HepG2 (cell line): ENCODE measurements around the gene CDH13.

ENCODE experiments used
- ELF4 ChIP-seq: sonication (generic); formaldehyde crosslinking; IDR thresholded peaks from 2 replicates; pipeline ENCODE4 v1.5.0; 2020; ENCODE audit warnings: missing genetic modification reagents, mild to moderate bottlenecking, moderate library complexity, borderline replicate concordance
- EP300 ChIP-seq, 3 experiments: sonication (generic) in 1 of 3; formaldehyde crosslinking in 1 of 3; IDR thresholded peaks; 2 replicates each; pipeline versions ENCODE4 v1.5.1 to v1.6.1; 2011 to 2020; ENCODE audit warnings: low read depth in 2 of 3, low read length in 2 of 3, borderline replicate concordance in 1 of 3, improper control_type of control experiment in 1 of 3, mild to moderate bottlenecking in 1 of 3, missing genetic modification reagents in 1 of 3, moderate library complexity in 1 of 3
- ETV6 ChIP-seq: sonication (generic); formaldehyde crosslinking; conservative IDR thresholded peaks from 2 replicates; pipeline ENCODE4 v1.4.0; 2020; ENCODE audit warnings: missing genetic modification reagents
- EZH2 ChIP-seq: conservative IDR thresholded peaks from 2 replicates; pipeline ENCODE4 v1.6.1; 2012; ENCODE audit warnings: mild to moderate bottlenecking, low read depth, low read length, moderate library complexity
- PATZ1 ChIP-seq: sonication (generic); formaldehyde crosslinking; IDR thresholded peaks from 2 replicates; pipeline ENCODE4 v1.4.0; 2020; ENCODE audit warnings: missing genetic modification reagents
- POLR2A ChIP-seq, 2 experiments: IDR thresholded peaks; 2 replicates each; pipeline ENCODE4 v1.6.1; 2011; ENCODE audit warnings: low read depth in 2 of 2, low read length in 2 of 2, mild to moderate bottlenecking in 1 of 2, moderate library complexity in 1 of 2; ENCODE audit not compliant: insufficient read depth in 1 of 2
- SSRP1 ChIP-seq: IDR thresholded peaks from 2 replicates; pipeline ENCODE4 v1.6.1; 2016; ENCODE audit warnings: control low read depth
- TBP ChIP-seq: sonication (generic); formaldehyde crosslinking; IDR thresholded peaks from 2 replicates; pipeline ENCODE4 v1.5.0; 2020; ENCODE audit warnings: missing genetic modification reagents
- TCF12 ChIP-seq, 2 experiments: fragments of 450-650 bp in 1 of 2; sonication (generic) in 1 of 2; formaldehyde crosslinking in 1 of 2; IDR thresholded peaks; 2 replicates each; pipeline versions ENCODE4 v1.6.1 to v1.8.0; 2017 to 2022; ENCODE audit warnings: antibody characterized with exemption in 1 of 2, mild to moderate bottlenecking in 1 of 2, missing genetic modification reagents in 1 of 2, moderate library complexity in 1 of 2
- ZFP91 ChIP-seq: sonication (generic); formaldehyde crosslinking; IDR thresholded peaks from 2 replicates; pipeline ENCODE4 v1.9.0; 2022; ENCODE audit warnings: missing genetic modification reagents, mild to moderate bottlenecking, borderline replicate concordance

- no peak for TF ChIP-seq EP300 (IDR thresholded peaks at IDR 0.05; ENCODE audit: low read depth in 2 of 2, low read length in 2 of 2)
- TF ChIP-seq EP300 (CRISPR knock-in tag; IDR thresholded peaks at IDR 0.05; ENCODE audit: borderline replicate concordance) = no peak
- TF ChIP-seq POLR2A (IDR thresholded peaks at IDR 0.05; ENCODE audit: insufficient read depth in 1 of 2, low read depth in 2 of 2, low read length in 2 of 2) = no peak
- TF ChIP-seq TCF12 (IDR thresholded peaks at IDR 0.05) = no peak
- TF ChIP-seq TCF12 (CRISPR knock-in tag; IDR thresholded peaks at IDR 0.05) = no peak
- no peak for TF ChIP-seq SSRP1 (CRISPR knock-in tag)
- TF ChIP-seq ETV6 (CRISPR knock-in tag) = no peak
- no peak for TF ChIP-seq PATZ1 (CRISPR knock-in tag)
- no peak for TF ChIP-seq TBP (CRISPR knock-in tag)
- TF ChIP-seq EZH2 = no peak
- no peak for TF ChIP-seq ELF4 (CRISPR knock-in tag)
- no peak for TF ChIP-seq ZFP91
Measured at GRCh38 chr16:83727751-83728352, 1101.1 kb downstream of the CDH13 start.
